PFSK-1 (cell line): ENCODE measurements around the gene NEURL2.

Source experiments
- FOXP2 ChIP-seq: optimal IDR thresholded peaks from 2 replicates; pipeline ENCODE3; 2011; ENCODE audit warnings: borderline replicate concordance, control low read depth, inconsistent platforms; ENCODE audit not compliant: insufficient read depth; ENCODE audit errors: extremely low read length, extremely low read depth
- POLR2AphosphoS5 ChIP-seq: IDR thresholded peaks from 2 replicates; pipeline ENCODE4 v1.6.1; 2012; ENCODE audit warnings: low read depth, mild to moderate bottlenecking, control low read depth, low read length, moderate library complexity
- REST ChIP-seq, 2 experiments: IDR thresholded peaks; 2 replicates each; pipeline versions ENCODE4 v1.6.1 to v1.8.0; 2011 to 2012; ENCODE audit warnings: low read depth in 2 of 2, low read length in 2 of 2, control low read depth in 1 of 2, inconsistent platforms in 1 of 2, mild to moderate bottlenecking in 1 of 2, moderate library complexity in 1 of 2; ENCODE audit not compliant: insufficient read depth in 1 of 2
- SIN3A ChIP-seq: IDR thresholded peaks from 2 replicates; pipeline ENCODE4 v1.6.1; 2012; ENCODE audit warnings: mild to moderate bottlenecking, low read length, moderate library complexity, borderline replicate concordance; ENCODE audit not compliant: insufficient read depth
- TAF1 ChIP-seq: IDR thresholded peaks from 2 replicates; pipeline ENCODE4 v1.6.1; 2012; ENCODE audit warnings: low read length, control low read depth, borderline replicate concordance; ENCODE audit not compliant: insufficient read depth

NEURL2 gene

GRCh38 chr20:45861221-45862075 is 29.6 kb downstream of the NEURL2 start:
- TF ChIP-seq SIN3A, result no peak
- TF ChIP-seq POLR2AphosphoS5, result no peak
- TF ChIP-seq REST (IDR thresholded peaks at IDR 0.05; ENCODE audit: insufficient read depth in 1 of 2, low read depth in 2 of 2, low read length in 2 of 2), result no peak
- no peak for TF ChIP-seq FOXP2
- TF ChIP-seq TAF1, result no peak

- no peak for TF ChIP-seq REST (IDR thresholded peaks at IDR 0.05; ENCODE audit: insufficient read depth in 1 of 2, low read depth in 2 of 2, low read length in 2 of 2)
- no peak for TF ChIP-seq TAF1
- TF ChIP-seq FOXP2, result no peak
- no peak for TF ChIP-seq POLR2AphosphoS5
- no peak for TF ChIP-seq SIN3A
Measured at GRCh38 chr20:45860560-45861220, 30.3 kb downstream of the NEURL2 start.

- TF ChIP-seq TAF1, result no peak
- no peak for TF ChIP-seq FOXP2
- no peak for TF ChIP-seq SIN3A
- no peak for TF ChIP-seq POLR2AphosphoS5
- no peak for TF ChIP-seq REST (IDR thresholded peaks at IDR 0.05; ENCODE audit: insufficient read depth in 1 of 2, low read depth in 2 of 2, low read length in 2 of 2)
Measured at GRCh38 chr20:45859916-45860315, 31.1 kb downstream of the NEURL2 start.

- no peak for TF ChIP-seq REST (IDR thresholded peaks at IDR 0.05; ENCODE audit: insufficient read depth in 1 of 2, low read depth in 2 of 2, low read length in 2 of 2)
- TF ChIP-seq POLR2AphosphoS5, result no peak
- TF ChIP-seq SIN3A, result no peak
- no peak for TF ChIP-seq TAF1
- TF ChIP-seq FOXP2, result no peak
Measured at GRCh38 chr20:45857882-45858216, 33.2 kb downstream of the NEURL2 start.
